Naive B cell (primary cell): ENCODE results near the gene SRP14. TPM values are rescaled to one million over a fixed set of nuclear protein-coding genes. Genes with fewer than 3 reads are reported as not detected.
"Not testable (repeated sequence)": the region's sequence is repeated elsewhere in the genome, so short reads cannot be mapped to it uniquely, and the experiment has no call there.

Experiments
- ATAC-seq, 2 donors: fragments of 150-1000 bp; cut with Tn5 transposase; 2 replicates each; pipeline ENCODE4 v1.10.0; 2021; ENCODE audit warnings: low read depth in 2 of 2, mild to moderate bottlenecking in 2 of 2, moderate library complexity in 2 of 2
- DNase-seq: peaks from one replicate; pipeline ENCODE4 v3.0.0; 2022
- H3K27ac Mint-ChIP-seq, 6 donors: one replicate each; pipeline ENCODE4 v1.8.0; 2020 to 2022; ENCODE audit warnings: mild to moderate bottlenecking in 6 of 6, mixed read lengths in 6 of 6, moderate library complexity in 5 of 6, inconsistent platforms in 2 of 6
- H3K27me3 Mint-ChIP-seq, 3 donors: one replicate each; pipeline ENCODE4 v1.8.0; 2021 to 2022; ENCODE audit warnings: mixed read lengths in 3 of 3, mild to moderate bottlenecking in 1 of 3
- H3K36me3 Mint-ChIP-seq, 2 donors: one replicate each; pipeline ENCODE4 v1.8.0; 2020 to 2022; ENCODE audit warnings: mixed read lengths in 2 of 2, inconsistent platforms in 1 of 2, mild to moderate bottlenecking in 1 of 2
- H3K4me1 Mint-ChIP-seq, 3 donors: one replicate each; pipeline ENCODE4 v1.8.0; 2020 to 2022; ENCODE audit warnings: mixed read lengths in 3 of 3, inconsistent platforms in 1 of 3, mild to moderate bottlenecking in 1 of 3, moderate library complexity in 1 of 3
- H3K4me3 Mint-ChIP-seq, 8 donors: one replicate each; pipeline ENCODE4 v1.8.0; 2020 to 2022; ENCODE audit warnings: mild to moderate bottlenecking in 8 of 8, mixed read lengths in 8 of 8, moderate library complexity in 8 of 8, inconsistent platforms in 2 of 8
- H3K9me3 Mint-ChIP-seq, 7 donors: one replicate each; pipeline ENCODE4 v1.8.0; 2020 to 2022; ENCODE audit warnings: mixed read lengths in 7 of 7, mild to moderate bottlenecking in 5 of 7, inconsistent platforms in 2 of 7, moderate library complexity in 1 of 7
- polyA plus RNA-seq, 6 donors: library from polyadenylated mRNA; unstranded; fragments of 300-500 nt; fragmentation: Illumina TruSeq; gene quantifications; one replicate each; pipeline ENCODE4 v1.2.3, GENCODE V29; 2021; ENCODE audit warnings: low read depth in 6 of 6

SRP14 gene
- polyA plus RNA-seq, 6 donors from 2014 or later: 640 to 1,092 (median 833) TPM

GRCh38 chr15:40040770-40041169 is 1.8 kb upstream of the SRP14 start:
- ATAC-seq: no peak
- H3K4me1 Mint-ChIP-seq: peaks cover 33 to 53% (median 44%) of the 10 kb centered on the region in 3 donors
- H3K36me3 Mint-ChIP-seq: peaks cover 8 to 10% of the 10 kb centered on the region in 2 donors
- H3K27ac Mint-ChIP-seq: peak overlapping the region in 4 of 6 donors; percentile 7 to 99 (median 95)
- H3K9me3 Mint-ChIP-seq: no peaks in the 10 kb centered on the region
- DNase-seq: no peak
- H3K27me3 Mint-ChIP-seq: no peaks in the 10 kb centered on the region
- peak overlapping the region in 6 of 8 donors; percentile 12 to 99 (median 80) for H3K4me3 Mint-ChIP-seq

- Mint-ChIP-seq H3K4me1 (peaks cover 28 to 48% (median 38%) of the 10 kb centered on the region in 3 donors), H3K9me3 (no peaks in the 10 kb centered on the region), H3K36me3 (peaks cover 8 to 13% of the 10 kb centered on the region in 2 donors), H3K27ac (peak overlapping the region; percentile 89 to 99 (median 92)), H3K27me3 (no peaks in the 10 kb centered on the region), H3K4me3 (peak overlapping the region; percentile 40 to 99 (median 71))
- no peak for DNase-seq
- no peak for ATAC-seq
Measured at GRCh38 chr15:40040293-40040635, 1.3 kb upstream of the SRP14 start.

DNA sequence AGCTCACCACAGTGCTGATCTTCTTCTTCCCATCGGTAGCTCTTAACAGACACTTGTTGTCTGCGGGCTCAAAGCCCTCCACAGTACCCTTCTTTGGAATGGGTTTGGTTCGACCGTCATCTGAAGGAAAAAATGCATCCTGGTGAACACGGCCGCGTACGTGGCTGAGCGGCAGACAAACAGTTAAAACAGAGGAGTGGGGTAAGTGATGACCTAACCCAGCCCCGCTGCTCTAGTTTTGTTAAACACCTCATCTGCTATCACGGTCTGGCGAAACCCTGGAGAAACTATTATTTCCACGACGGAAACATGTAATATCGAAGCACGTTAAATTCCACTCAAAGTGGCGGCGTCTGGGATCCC is 725 bp downstream of the SRP14 start:
- Mint-ChIP-seq H3K9me3 (no peaks in the 10 kb centered on the region), H3K27ac (peak overlapping the region; percentile 98 to 99 (median 99))
- no peak for DNase-seq

GRCh38 chr15:40037721-40038120 is 1.3 kb downstream of the SRP14 start:
- ATAC-seq: no peak
- Mint-ChIP-seq H3K36me3 (peaks cover 8 to 17% of the 10 kb centered on the region in 2 donors), H3K9me3 (no peaks in the 10 kb centered on the region), H3K27me3 (no peaks in the 10 kb centered on the region), H3K27ac (peak overlapping the region; percentile 98 to 99 (median 99)), H3K4me3 (peak overlapping the region; percentile 98 to 100 (median 99)), H3K4me1 (peaks cover 23 to 35% (median 31%) of the 10 kb centered on the region in 3 donors)
- no peak for DNase-seq

More for the DNA sequence above, 725 bp downstream of the SRP14 start:
- no peaks in the 10 kb centered on the region for H3K27me3 Mint-ChIP-seq
- ATAC-seq: no peak
- H3K4me1 Mint-ChIP-seq: peaks cover 23 to 35% (median 31%) of the 10 kb centered on the region in 3 donors
- H3K4me3 Mint-ChIP-seq: peak overlapping the region; percentile 98 to 100 (median 99)
- H3K36me3 Mint-ChIP-seq: peaks cover 8 to 17% of the 10 kb centered on the region in 2 donors

- peaks cover 20 to 28% (median 28%) of the 10 kb centered on the region in 3 donors for H3K4me1 Mint-ChIP-seq
- not testable (repeated sequence) for H3K27ac Mint-ChIP-seq, DNase-seq, H3K27me3 Mint-ChIP-seq, H3K9me3 Mint-ChIP-seq, H3K4me3 Mint-ChIP-seq, ATAC-seq
- peaks cover 8 to 17% of the 10 kb centered on the region in 2 donors for H3K36me3 Mint-ChIP-seq
Measured at GRCh38 chr15:40035182-40035581, 3.8 kb downstream of the SRP14 start.

GRCh38 chr15:40034186-40034946 is 4.6 kb downstream of the SRP14 start:
- Mint-ChIP-seq H3K27ac (no peak overlapping the region), H3K4me3 (no peak overlapping the region), H3K27me3 (no peaks in the 10 kb centered on the region), H3K4me1 (peaks cover 15 to 21% (median 20%) of the 10 kb centered on the region in 3 donors), H3K36me3 (peaks cover 8 to 17% of the 10 kb centered on the region in 2 donors), H3K9me3 (no peaks in the 10 kb centered on the region)
- DNase-seq (no peak), ATAC-seq (no peak)

- Mint-ChIP-seq H3K4me1 (peaks cover 0 to 5% (median under 1%) of the 10 kb centered on the region in 3 donors), H3K27me3 (no peaks in the 10 kb centered on the region), H3K27ac (no peak overlapping the region), H3K36me3 (peaks cover 0 to 17% of the 10 kb centered on the region in 2 donors), H3K4me3 (no peak overlapping the region), H3K9me3 (no peaks in the 10 kb centered on the region)
- no peak for ATAC-seq
- no peak for DNase-seq
Measured at GRCh38 chr15:40032125-40032839, 6.7 kb downstream of the SRP14 start.

GRCh38 chr15:40031300-40031699 is 7.7 kb downstream of the SRP14 start:
- peaks cover 0 to 10% of the 10 kb centered on the region in 2 donors for H3K36me3 Mint-ChIP-seq
- H3K4me3 Mint-ChIP-seq: no peak overlapping the region
- peak overlapping the region in 2 of 6 donors; percentile 7 to 35 for H3K27ac Mint-ChIP-seq
- DNase-seq (no peak), ATAC-seq (no peak)
- no peaks in the 10 kb centered on the region for H3K4me1 Mint-ChIP-seq
- H3K27me3 Mint-ChIP-seq: no peaks in the 10 kb centered on the region
- no peaks in the 10 kb centered on the region for H3K9me3 Mint-ChIP-seq

DNA sequence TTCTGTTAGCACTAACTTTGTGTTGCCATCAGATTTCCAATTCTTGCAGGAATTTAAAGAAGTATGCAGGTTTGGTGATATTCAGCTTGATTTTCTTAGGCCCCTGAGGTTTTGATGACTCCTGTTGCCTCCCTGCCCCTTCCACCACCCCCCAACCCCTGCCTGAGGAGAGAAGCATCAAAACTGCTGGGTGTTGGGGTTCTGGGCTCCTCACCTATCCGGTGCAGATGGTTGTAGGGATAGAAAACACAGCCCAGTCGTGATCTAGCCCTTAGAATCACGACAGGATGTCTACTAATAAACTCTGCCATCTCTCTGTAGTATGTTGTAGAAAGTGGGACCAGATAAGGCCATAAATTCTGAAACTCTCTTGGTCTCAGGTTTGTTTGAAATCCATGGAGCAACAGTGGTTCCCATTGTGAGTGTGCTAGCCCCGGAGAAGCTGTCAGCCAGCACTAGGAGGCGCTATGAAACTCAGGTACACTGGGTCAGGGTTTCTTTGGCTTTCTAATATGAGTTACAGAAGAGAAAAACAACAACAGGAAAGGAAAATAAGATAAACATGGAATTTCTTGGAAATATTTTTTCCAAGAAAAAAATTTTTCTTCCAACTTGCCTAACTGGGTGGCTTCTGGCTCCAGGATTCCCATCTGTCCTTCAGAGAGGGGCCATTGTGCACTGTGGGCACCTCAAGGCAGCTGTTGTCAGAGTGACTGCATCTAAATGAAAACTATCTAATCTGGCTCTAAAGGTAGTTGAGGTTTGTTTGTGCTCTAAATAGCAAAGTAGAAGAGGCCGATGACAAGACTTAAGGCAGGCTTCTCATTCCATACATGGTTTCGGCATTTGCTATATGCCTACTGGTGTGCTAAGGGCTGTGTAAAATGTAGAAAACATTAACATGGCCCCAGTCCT is 8.7 kb downstream of the SRP14 start:
- no peaks in the 10 kb centered on the region for H3K4me1 Mint-ChIP-seq
- H3K4me3 Mint-ChIP-seq: no peak overlapping the region
- no peaks in the 10 kb centered on the region for H3K27me3 Mint-ChIP-seq
- H3K36me3 Mint-ChIP-seq: peaks cover 0 to 4% of the 10 kb centered on the region in 2 donors
- ATAC-seq (no peak), DNase-seq (no peak)
- H3K9me3 Mint-ChIP-seq: no peaks in the 10 kb centered on the region
- H3K27ac Mint-ChIP-seq: peak overlapping the region in 4 of 6 donors; percentile 0 to 54 (median 30)

DNA sequence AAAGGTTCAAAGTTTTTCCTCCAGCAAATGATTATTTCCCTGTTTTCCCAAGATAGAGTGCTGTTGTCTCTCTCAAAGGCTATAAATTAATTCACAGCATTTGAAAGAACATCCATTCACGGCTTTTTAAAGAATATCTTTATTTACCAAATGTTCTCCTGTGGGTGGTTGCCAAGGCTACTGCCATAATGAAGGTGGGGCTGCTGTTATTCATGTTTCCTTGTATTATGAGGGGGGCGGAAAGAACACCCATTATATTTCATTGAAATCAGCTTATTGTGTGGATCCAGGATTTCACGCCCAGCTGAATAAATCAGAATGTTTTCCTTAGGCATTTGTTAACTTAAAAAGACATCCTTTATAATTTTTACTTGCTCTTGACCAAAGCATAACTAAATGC is 10.1 kb downstream of the SRP14 start:
- DNase-seq (no peak), ATAC-seq (no peak)
- Mint-ChIP-seq H3K27ac (no peak overlapping the region), H3K4me1 (no peaks in the 10 kb centered on the region), H3K4me3 (no peak overlapping the region), H3K27me3 (no peaks in the 10 kb centered on the region), H3K36me3 (no peaks in the 10 kb centered on the region), H3K9me3 (no peaks in the 10 kb centered on the region)

GRCh38 chr15:40028193-40028592 is 10.8 kb downstream of the SRP14 start:
- Mint-ChIP-seq H3K36me3 (no peaks in the 10 kb centered on the region), H3K27me3 (no peaks in the 10 kb centered on the region), H3K27ac (no peak overlapping the region), H3K4me3 (no peak overlapping the region), H3K9me3 (no peaks in the 10 kb centered on the region), H3K4me1 (no peaks in the 10 kb centered on the region)
- DNase-seq (no peak), ATAC-seq (no peak)

DNA sequence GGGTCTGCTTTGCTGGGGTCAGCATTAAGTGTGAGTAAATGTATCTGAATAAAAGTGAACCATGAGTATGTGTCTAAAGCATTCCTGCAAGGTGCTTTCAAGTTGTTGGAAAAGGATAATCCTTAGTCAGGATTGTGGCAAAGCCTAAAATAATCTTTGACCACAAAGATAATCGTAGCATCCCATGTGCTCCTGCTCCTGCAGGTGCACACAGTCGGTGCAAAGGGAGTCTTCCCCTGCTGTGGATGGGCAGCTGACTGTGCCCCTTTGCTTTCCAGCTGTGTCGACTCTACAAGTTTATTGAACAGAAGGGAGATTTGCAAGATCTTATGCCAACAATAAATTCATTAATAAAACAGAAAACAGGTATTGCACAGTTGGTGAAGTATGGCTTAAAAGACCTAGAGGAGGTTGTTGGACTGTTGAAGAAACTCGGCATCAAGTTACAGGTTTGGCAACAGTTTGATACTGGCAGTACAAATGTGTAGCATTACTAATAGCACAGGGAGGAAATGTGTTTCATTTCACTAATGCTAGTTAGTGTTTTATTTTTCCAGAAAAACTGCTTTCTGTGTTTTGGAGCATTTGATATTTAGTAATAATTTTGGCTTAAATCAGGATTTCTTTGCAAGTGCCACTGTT is 22.6 kb downstream of the SRP14 start:
- Mint-ChIP-seq H3K27me3 (no peaks in the 10 kb centered on the region), H3K27ac (no peak overlapping the region), H3K4me1 (no peaks in the 10 kb centered on the region), H3K9me3 (peaks cover 0 to 27% (median 19%) of the 10 kb centered on the region in 7 donors), H3K4me3 (no peak overlapping the region), H3K36me3 (peaks cover 33 to 55% of the 10 kb centered on the region in 2 donors)
- no peak for ATAC-seq
- DNase-seq: no peak

DNA sequence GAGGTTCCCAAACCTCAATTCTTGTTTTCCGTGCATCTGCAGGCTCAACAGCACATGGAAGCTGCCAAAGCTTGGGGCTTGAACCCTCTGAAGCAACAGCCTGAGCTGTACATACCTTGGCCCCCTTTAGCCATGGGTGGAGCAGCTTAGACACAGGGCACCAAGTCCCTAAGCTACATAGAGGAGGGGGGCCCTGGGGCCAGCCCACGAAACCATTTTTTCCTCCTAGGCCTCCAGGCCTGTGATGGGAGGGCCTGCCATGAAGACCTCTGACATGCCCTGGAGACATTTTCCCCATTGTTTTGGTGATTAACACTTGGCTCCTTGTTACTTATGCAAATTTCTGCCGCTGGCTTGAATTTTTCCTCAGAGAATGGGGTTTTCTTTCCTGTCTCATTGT is 24.6 kb downstream of the SRP14 start:
- peaks cover 26 to 61% of the 10 kb centered on the region in 2 donors for H3K36me3 Mint-ChIP-seq
- DNase-seq: no peak
- no peaks in the 10 kb centered on the region for H3K4me1 Mint-ChIP-seq
- no peak overlapping the region for H3K27ac Mint-ChIP-seq
- no peak for ATAC-seq
- no peaks in the 10 kb centered on the region for H3K27me3 Mint-ChIP-seq
- H3K4me3 Mint-ChIP-seq: no peak overlapping the region
- H3K9me3 Mint-ChIP-seq: peaks cover 0 to 27% (median 19%) of the 10 kb centered on the region in 7 donors
